GM06990 (cell line): ENCODE results near the gene MRC2.
A peak's percentile ranks its signal among the peaks of the same experiment; 100 is the strongest.
"Not testable (repeated sequence)": the region's sequence is repeated elsewhere in the genome, so short reads cannot be mapped to it uniquely, and the experiment has no call there.

ENCODE experiments used
- DNase-seq: peaks from one replicate; pipeline ENCODE4 v3.0.0-alpha.2; 2011; ENCODE audit not compliant: insufficient read length; ENCODE audit errors: extremely low read depth
- H3K27me3 ChIP-seq: replicated peaks from 2 replicates; pipeline ENCODE4 v1.6.0; 2011; ENCODE audit warnings: low read length; ENCODE audit not compliant: control insufficient read depth, insufficient read depth
- H3K36me3 ChIP-seq: 2 replicates; pipeline ENCODE4 v1.5.1; 2011; ENCODE audit warnings: low read length; ENCODE audit not compliant: control insufficient read depth, insufficient read depth
- H3K4me3 ChIP-seq: replicated peaks from 2 replicates; pipeline ENCODE4 v1.5.1; 2011; ENCODE audit warnings: low read depth, mild to moderate bottlenecking, control low read depth, low read length
- TF ChIP-seq, protein P1 (sequence below): IDR thresholded peaks from 2 replicates; pipeline ENCODE4 v1.5.1; 2011; ENCODE audit warnings: low read length, control low read depth, mild to moderate bottlenecking, inconsistent platforms; ENCODE audit not compliant: insufficient read depth, poor library complexity, severe bottlenecking

MRC2 gene

DNA sequence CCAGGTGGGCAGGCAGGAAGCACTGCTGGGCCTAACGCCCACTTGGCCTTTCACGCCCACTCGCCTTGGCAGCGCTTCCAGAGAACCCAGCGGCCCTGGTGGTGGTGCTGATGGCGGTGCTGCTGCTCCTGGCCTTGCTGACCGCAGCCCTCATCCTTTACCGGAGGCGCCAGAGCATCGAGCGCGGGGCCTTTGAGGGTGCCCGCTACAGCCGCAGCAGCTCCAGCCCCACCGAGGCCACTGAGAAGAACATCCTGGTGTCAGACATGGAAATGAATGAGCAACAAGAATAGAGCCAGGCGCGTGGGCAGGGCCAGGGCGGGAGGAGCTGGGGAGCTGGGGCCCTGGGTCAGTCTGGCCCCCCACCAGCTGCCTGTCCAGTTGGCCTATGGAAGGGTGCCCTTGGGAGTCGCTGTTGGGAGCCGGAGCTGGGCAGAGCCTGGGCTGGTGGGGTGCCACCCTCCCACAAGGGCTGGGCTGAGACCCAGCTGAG lies 64.7 kb downstream of the MRC2 start:
- DNase-seq = no peak

DNA sequence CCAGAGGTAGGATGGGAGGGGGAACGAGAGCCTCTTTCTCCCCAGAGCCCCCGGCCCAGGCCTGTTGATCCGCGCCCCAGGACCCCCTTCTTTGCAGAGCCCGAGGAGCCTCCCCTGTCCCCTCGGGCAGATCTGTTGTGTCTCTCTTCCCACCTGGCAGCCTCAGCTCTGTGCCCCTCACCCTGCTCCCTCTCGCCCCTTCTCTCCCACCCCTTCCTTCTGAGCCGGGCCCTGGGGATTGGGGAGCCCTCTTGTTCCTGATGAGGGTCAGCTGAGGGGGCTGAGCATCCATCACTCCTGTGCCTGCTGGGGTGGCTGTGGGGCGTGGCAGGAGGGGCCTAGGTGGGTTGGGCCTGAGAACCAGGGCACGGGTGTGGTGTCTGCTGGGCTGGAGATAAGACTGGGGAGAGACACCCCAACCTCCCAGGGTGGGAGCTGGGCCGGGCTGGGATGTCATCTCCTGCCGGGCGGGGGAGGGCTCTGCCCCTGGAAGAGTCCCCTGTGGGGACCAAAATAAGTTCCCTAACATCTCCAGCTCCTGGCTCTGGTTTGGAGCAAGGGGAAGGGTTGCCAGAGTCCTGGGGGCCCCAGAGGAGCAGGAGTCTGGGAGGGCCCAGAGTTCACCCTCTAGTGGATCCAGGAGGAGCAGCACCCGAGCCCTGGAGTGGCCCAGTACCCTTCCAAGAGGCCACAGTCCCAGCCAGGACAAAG lies 65.4 kb downstream of the MRC2 start:
- Histone ChIP-seq H3K36me3 (no peaks in the 10 kb centered on the region), H3K4me3 (no peak overlapping the region), H3K27me3 (no peaks in the 10 kb centered on the region)
- TF ChIP-seq, protein P1, sequence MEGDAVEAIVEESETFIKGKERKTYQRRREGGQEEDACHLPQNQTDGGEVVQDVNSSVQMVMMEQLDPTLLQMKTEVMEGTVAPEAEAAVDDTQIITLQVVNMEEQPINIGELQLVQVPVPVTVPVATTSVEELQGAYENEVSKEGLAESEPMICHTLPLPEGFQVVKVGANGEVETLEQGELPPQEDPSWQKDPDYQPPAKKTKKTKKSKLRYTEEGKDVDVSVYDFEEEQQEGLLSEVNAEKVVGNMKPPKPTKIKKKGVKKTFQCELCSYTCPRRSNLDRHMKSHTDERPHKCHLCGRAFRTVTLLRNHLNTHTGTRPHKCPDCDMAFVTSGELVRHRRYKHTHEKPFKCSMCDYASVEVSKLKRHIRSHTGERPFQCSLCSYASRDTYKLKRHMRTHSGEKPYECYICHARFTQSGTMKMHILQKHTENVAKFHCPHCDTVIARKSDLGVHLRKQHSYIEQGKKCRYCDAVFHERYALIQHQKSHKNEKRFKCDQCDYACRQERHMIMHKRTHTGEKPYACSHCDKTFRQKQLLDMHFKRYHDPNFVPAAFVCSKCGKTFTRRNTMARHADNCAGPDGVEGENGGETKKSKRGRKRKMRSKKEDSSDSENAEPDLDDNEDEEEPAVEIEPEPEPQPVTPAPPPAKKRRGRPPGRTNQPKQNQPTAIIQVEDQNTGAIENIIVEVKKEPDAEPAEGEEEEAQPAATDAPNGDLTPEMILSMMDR = peak; percentile 53
- DNase-seq = no peak

More for the DNA sequence above, 64.7 kb downstream of the MRC2 start:
- TF ChIP-seq, protein P1 = no peak
- Histone ChIP-seq H3K4me3 (no peak overlapping the region), H3K27me3 (no peaks in the 10 kb centered on the region), H3K36me3 (no peaks in the 10 kb centered on the region)

DNA sequence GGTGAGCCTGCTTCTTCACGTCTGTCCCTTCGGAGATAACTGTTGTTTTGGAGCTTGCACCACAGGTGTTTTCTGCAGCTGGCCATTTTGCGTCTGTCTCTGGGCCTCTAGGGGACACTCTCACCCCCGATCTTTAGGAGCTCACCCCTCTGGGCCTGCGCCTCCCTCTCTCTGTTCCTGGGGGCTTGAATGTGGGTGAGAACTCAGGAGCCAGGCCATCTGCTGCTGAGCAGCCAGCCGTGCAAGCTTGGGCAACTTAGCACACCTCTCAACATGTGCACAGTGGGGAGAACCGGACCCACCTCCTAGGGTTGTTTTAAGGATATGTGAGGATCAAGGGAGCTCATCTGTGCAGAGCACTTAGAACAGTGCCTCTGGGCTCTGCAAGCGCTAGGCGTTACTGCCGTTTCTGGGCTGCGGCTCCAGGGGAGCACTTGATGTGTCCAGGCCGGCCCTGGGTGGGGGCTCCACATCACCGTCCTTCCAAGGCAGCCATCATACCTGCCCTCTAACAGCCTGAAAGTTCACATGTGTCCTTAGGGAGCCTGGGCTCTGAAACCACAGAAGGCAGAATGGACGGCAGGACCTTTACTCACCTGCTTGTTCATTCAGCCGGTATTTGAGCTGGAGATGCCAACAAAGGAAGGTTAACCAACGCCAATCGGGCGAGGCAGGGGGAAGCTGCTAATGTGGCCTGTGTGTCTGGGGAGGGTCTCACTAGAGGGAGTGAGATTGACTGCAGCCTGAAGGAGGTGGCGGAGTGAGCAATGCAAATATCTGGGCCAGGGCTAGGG lies 66.3 kb downstream of the MRC2 start:
- DNase-seq = no peak
- Histone ChIP-seq H3K27me3 (no peaks in the 10 kb centered on the region), H3K4me3 (no peak overlapping the region), H3K36me3 (no peaks in the 10 kb centered on the region)
- TF ChIP-seq, protein P1 = no peak

GRCh38 chr17:62695093-62695738 lies 67.7 kb downstream of the MRC2 start:
- not testable (repeated sequence) for H3K4me3 ChIP-seq, H3K27me3 ChIP-seq, DNase-seq

DNA sequence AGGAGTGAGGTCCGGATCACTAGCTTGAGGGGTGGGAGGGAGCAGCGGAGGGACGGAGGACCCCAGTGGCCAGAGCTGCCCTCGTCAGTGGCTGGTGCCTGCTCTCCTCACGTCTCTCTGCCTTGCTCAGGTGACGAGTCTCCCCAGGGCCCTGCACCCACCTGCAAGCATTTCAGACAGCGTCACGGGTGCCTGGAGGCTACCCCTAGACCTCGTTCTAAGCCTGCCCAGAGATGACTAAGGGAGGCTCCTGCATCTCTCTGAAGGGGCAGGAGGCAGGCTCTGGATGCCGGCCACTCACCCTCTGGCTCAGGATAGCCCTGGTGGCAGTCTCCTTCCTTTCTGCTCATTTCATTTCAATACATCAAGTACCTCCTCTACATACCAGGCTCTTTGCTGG lies 68.8 kb downstream of the MRC2 start:
- no peak overlapping the region for H3K4me3 ChIP-seq
- H3K36me3 ChIP-seq = no peaks in the 10 kb centered on the region
- no peak for DNase-seq
- no peaks in the 10 kb centered on the region for H3K27me3 ChIP-seq
- TF ChIP-seq, protein P1 = no peak

More at GRCh38 chr17:62695093-62695738, 67.7 kb downstream of the MRC2 start:
- not testable (repeated sequence) for H3K36me3 ChIP-seq
